ENCODE measurements around the gene SFT2D1. TPM values are rescaled to one million over a fixed set of nuclear protein-coding genes. Genes with fewer than 3 reads are reported as not detected.

SFT2D1 gene
- total RNA-seq, 2 experiments from 2014 or later, result 39.0 to 42.6 TPM

- no peak overlapping the region for H3K27ac Mint-ChIP-seq
- POLR2A ChIA-PET, result interaction anchor here (0.9 kb wide), 1 partner anchor 128 kb away, joined by 3 read pairs; no protein-coding TSS in a partner anchor
- CTCF ChIA-PET, result interaction anchor here (0.6 kb wide), 2 partner anchors 11 to 295 kb away, joined by 3 read pairs; no protein-coding TSS in a partner anchor
- no peaks in the 10 kb centered on the region for H3K36me3 Mint-ChIP-seq (ENCODE audit: low read depth)
- ATAC-seq, result no peak
- intact Hi-C loops (cut with micrococcal nuclease), result no loop called here
- no peak overlapping the region for H3K4me3 Mint-ChIP-seq
- no peaks in the 10 kb centered on the region for H3K9me3 Mint-ChIP-seq
- peaks cover 4% of the 10 kb centered on the region for H3K4me1 Mint-ChIP-seq (ENCODE audit: low read depth)
- no peak for DNase-seq
- no peak for TF ChIP-seq CTCF (IDR thresholded peaks at IDR 0.05)
- H3K27me3 Mint-ChIP-seq, result no peaks in the 10 kb centered on the region
These were observed 71.5 kb downstream of the SFT2D1 start for GRCh38 chr6:166270706-166271375.

Other genes starting within 250 kb of the SFT2D1 start
- gene TBXT, start 174.7 kb downstream of the SFT2D1 start, total RNA-seq, result not detected
- gene PRR18, start 34.2 kb downstream of the SFT2D1 start, total RNA-seq, result under 1 TPM; 0.23 to 0.27 TPM
- gene MPC1, start 40.4 kb upstream of the SFT2D1 start, total RNA-seq, result 10 to 100 TPM; 17.4 to 20.3 TPM
- under 1 TPM in 1 of 2 experiments, not detected in 1; 0.45 TPM for gene RAMACL, start 244.1 kb upstream of the SFT2D1 start, total RNA-seq